WTC11 (cell line): ENCODE measurements around the gene HOXB5. TPM values are rescaled to one million over a fixed set of nuclear protein-coding genes. Genes with fewer than 3 reads are reported as not detected.

Experiments
- ATAC-seq: fragments of 200-7000 bp; cut with Tn5 transposase; 2 replicates; pipeline ENCODE4 v1.10.0; 2021; ENCODE audit warnings: mild to moderate bottlenecking, moderate library complexity
- CTCF ChIA-PET: fragments of 300-600 bp; sonication (Branson Sonifier 250); formaldehyde crosslinking; loops from one replicate; lab custom pipeline; 2021; ENCODE audit warnings: antibody characterized with exemption; lab: Charles Lee
- POLR2A ChIA-PET: fragments of 350-600 bp; sonication (Branson Sonifier 250); formaldehyde crosslinking; loops from one replicate; lab custom pipeline; 2021; ENCODE audit warnings: antibody characterized with exemption; lab: Charles Lee
- DNase-seq: peaks from one replicate; pipeline ENCODE4 v3.0.0; 2021; ENCODE audit warnings: low spot score
- H3K27ac Mint-ChIP-seq: 2 replicates; pipeline ENCODE4 v1.8.0; 2021; ENCODE audit warnings: mixed read lengths
- H3K27me3 Mint-ChIP-seq: 2 replicates; pipeline ENCODE4 v1.8.0; 2021; ENCODE audit warnings: low read depth, mild to moderate bottlenecking, moderate library complexity, mixed read lengths
- H3K36me3 Mint-ChIP-seq: 2 replicates; pipeline ENCODE4 v1.8.0; 2021; ENCODE audit warnings: mixed read lengths
- H3K4me1 Mint-ChIP-seq: 2 replicates; pipeline ENCODE4 v1.8.0; 2022; ENCODE audit warnings: mixed read lengths
- H3K4me3 Mint-ChIP-seq: 2 replicates; pipeline ENCODE4 v1.8.0; 2021; ENCODE audit warnings: mild to moderate bottlenecking, moderate library complexity, mixed read lengths
- H3K9me3 Mint-ChIP-seq: 2 replicates; pipeline ENCODE4 v1.8.0; 2021; ENCODE audit warnings: mixed read lengths
- ATF2 ChIP-seq: sonication (generic); formaldehyde crosslinking; IDR thresholded peaks from 2 replicates; pipeline ENCODE4 v1.8.1; 2022; ENCODE audit warnings: low read depth, missing genetic modification reagents, borderline replicate concordance
- ATF6 ChIP-seq: sonication (generic); formaldehyde crosslinking; IDR thresholded peaks from 2 replicates; pipeline ENCODE4 v1.8.1; 2023; ENCODE audit warnings: mild to moderate bottlenecking, missing genetic modification reagents
- CTCF ChIP-seq: fragments of 200-600 bp; IDR thresholded peaks from 2 replicates; pipeline ENCODE4 v1.8.0; 2022; ENCODE audit warnings: antibody characterized with exemption
- E2F4 ChIP-seq: sonication (generic); formaldehyde crosslinking; IDR thresholded peaks from 2 replicates; pipeline ENCODE4 v1.8.1; 2022; ENCODE audit warnings: low read depth, mild to moderate bottlenecking, moderate library complexity, missing genetic modification reagents, borderline replicate concordance
- E2F5 ChIP-seq: sonication (generic); formaldehyde crosslinking; IDR thresholded peaks from 2 replicates; pipeline ENCODE4 v1.8.1; 2022; ENCODE audit warnings: mild to moderate bottlenecking, moderate library complexity, missing genetic modification reagents
- ELF4 ChIP-seq: sonication (generic); formaldehyde crosslinking; IDR thresholded peaks from 2 replicates; pipeline ENCODE4 v1.8.1; 2022; ENCODE audit warnings: low read depth, mild to moderate bottlenecking, moderate library complexity, missing genetic modification reagents
- FOXK1 ChIP-seq: sonication (generic); formaldehyde crosslinking; IDR thresholded peaks from 2 replicates; pipeline ENCODE4 v1.8.0; 2022; ENCODE audit warnings: mild to moderate bottlenecking, moderate library complexity, missing genetic modification reagents
- GABPB1 ChIP-seq: sonication (generic); formaldehyde crosslinking; IDR thresholded peaks from 2 replicates; pipeline ENCODE4 v1.8.1; 2023; ENCODE audit warnings: mild to moderate bottlenecking, missing genetic modification reagents
- IRF1 ChIP-seq: sonication (generic); formaldehyde crosslinking; IDR thresholded peaks from 2 replicates; pipeline ENCODE4 v1.8.0; 2023; ENCODE audit warnings: missing genetic modification reagents
- JUN ChIP-seq: sonication (generic); formaldehyde crosslinking; IDR thresholded peaks from 2 replicates; pipeline ENCODE4 v1.8.0; 2023; ENCODE audit warnings: mild to moderate bottlenecking, missing genetic modification reagents
- KAT7 ChIP-seq: sonication (generic); formaldehyde crosslinking; IDR thresholded peaks from 2 replicates; pipeline ENCODE4 v1.8.1; 2023; ENCODE audit warnings: missing genetic modification reagents, mild to moderate bottlenecking, borderline replicate concordance
- NFYB ChIP-seq: sonication (generic); formaldehyde crosslinking; conservative IDR thresholded peaks from 2 replicates; pipeline ENCODE4 v1.8.0; 2022; ENCODE audit warnings: low read depth, missing genetic modification reagents
- NR3C1 ChIP-seq: sonication (generic); formaldehyde crosslinking; conservative IDR thresholded peaks from 2 replicates; pipeline ENCODE4 v1.8.1; 2023; ENCODE audit warnings: low read depth, mild to moderate bottlenecking, missing genetic modification reagents
- OVOL2 ChIP-seq: fragments of 250-450 bp; sonication (Bioruptor Pico); IDR thresholded peaks from 2 replicates; pipeline ENCODE4 v1.9.0; 2021; ENCODE audit warnings: mild to moderate bottlenecking, borderline replicate concordance
- PRRX2 ChIP-seq: fragments of 250-450 bp; sonication (Bioruptor Pico); IDR thresholded peaks from 2 replicates; pipeline ENCODE4 v1.8.0; 2021; ENCODE audit warnings: mild to moderate bottlenecking
- SOX15 ChIP-seq: fragments of 250-450 bp; sonication (Bioruptor Pico); IDR thresholded peaks from 2 replicates; pipeline ENCODE4 v1.9.0; 2021; ENCODE audit warnings: mild to moderate bottlenecking
- ZNF263 ChIP-seq: sonication (generic); formaldehyde crosslinking; IDR thresholded peaks from 2 replicates; pipeline ENCODE4 v1.8.1; 2022; ENCODE audit warnings: low read depth, mild to moderate bottlenecking, moderate library complexity, missing genetic modification reagents
- ZNF425 ChIP-seq: fragments of 250-450 bp; sonication (Bioruptor Pico); conservative IDR thresholded peaks from 2 replicates; pipeline ENCODE4 v1.9.0; 2021; ENCODE audit warnings: mild to moderate bottlenecking
- total RNA-seq: library from RNA; stranded (reverse); gene quantifications from 3 replicates; pipeline ENCODE4 v1.2.3, GENCODE V29; 2021

The HOXB5 gene
- total RNA-seq, 1 experiment from 2014 or later: not detected

- no peak for TF ChIP-seq ZNF425 (CRISPR knock-in tag)
- TF ChIP-seq PRRX2 (CRISPR knock-in tag): no peak
- no peak for TF ChIP-seq E2F4 (CRISPR knock-in tag)
- no peak for TF ChIP-seq ZNF263 (CRISPR knock-in tag)
- no peak for TF ChIP-seq SOX15 (CRISPR knock-in tag)
- no peak for TF ChIP-seq ATF6 (CRISPR knock-in tag)
- TF ChIP-seq CTCF: no peak
- no peak for TF ChIP-seq E2F5 (CRISPR knock-in tag)
These were observed 39.1 kb upstream of the HOXB5 start (continued) for GRCh38 chr17:48632579-48633265.

- no peaks in the 10 kb centered on the region for H3K9me3 Mint-ChIP-seq
- H3K4me1 Mint-ChIP-seq: peaks cover 18% of the 10 kb centered on the region
- no peak overlapping the region for H3K27ac Mint-ChIP-seq
- H3K4me3 Mint-ChIP-seq: no peak overlapping the region
- ATAC-seq: no peak
- no peak for DNase-seq
- H3K36me3 Mint-ChIP-seq: no peaks in the 10 kb centered on the region; the same call in 1 of the 2 replicates
- CTCF ChIA-PET: interaction anchor here (0.7 to 2.2 kb wide), 7 partner anchors 9 to 253 kb away, joined by 3 to 9 read pairs (median 4); no protein-coding TSS in a partner anchor
- POLR2A ChIA-PET: no interaction called here
- peaks cover 100% of the 10 kb centered on the region; the same call in 1 of the 2 replicates for H3K27me3 Mint-ChIP-seq
- TF ChIP-seq ELF4 (CRISPR knock-in tag): no peak
- TF ChIP-seq ATF6 (CRISPR knock-in tag): no peak
- no peak for TF ChIP-seq ATF2 (CRISPR knock-in tag)
- TF ChIP-seq NFYB: no peak
- no peak for TF ChIP-seq GABPB1 (CRISPR knock-in tag)
- no peak for TF ChIP-seq JUN (CRISPR knock-in tag)
- no peak for TF ChIP-seq KAT7 (CRISPR knock-in tag)
- no peak for TF ChIP-seq PRRX2 (CRISPR knock-in tag)
- no peak for TF ChIP-seq IRF1 (CRISPR knock-in tag)
- no peak for TF ChIP-seq NR3C1
- TF ChIP-seq FOXK1 (CRISPR knock-in tag): no peak
- TF ChIP-seq OVOL2: no peak
These were observed 38.4 kb upstream of the HOXB5 start for GRCh38 chr17:48631693-48632578.
